GF-D8 (cell line): ENCODE data around the gene KCNN3.

Source experiments
- DNase-seq: peaks from one replicate; lab custom pipeline; 2025; lab: John Stamatoyannopoulos, UW

KCNN3 gene

GRCh38 chr1:154726896-154727753, 143.0 kb downstream of the KCNN3 start:
- DNase-seq: no peak

- no peak for DNase-seq
Measured at GRCh38 chr1:154726443-154726842, 143.6 kb downstream of the KCNN3 start.

- DNase-seq: no peak
Measured at GRCh38 chr1:154725865-154726264, 144.2 kb downstream of the KCNN3 start.

GRCh38 chr1:154720328-154721297, 149.5 kb downstream of the KCNN3 start:
- peak; percentile 78 for DNase-seq

GRCh38 chr1:154719586-154720327, 150.3 kb downstream of the KCNN3 start:
- DNase-seq: peak; percentile 11

- DNase-seq: no peak
Measured at GRCh38 chr1:154718566-154718965, 151.5 kb downstream of the KCNN3 start.

- DNase-seq: no peak
Measured at GRCh38 chr1:154717528-154717924, 152.6 kb downstream of the KCNN3 start.

- no peak for DNase-seq
Measured at GRCh38 chr1:154716614-154717527, 153.2 kb downstream of the KCNN3 start.

GRCh38 chr1:154716011-154716410, 154.1 kb downstream of the KCNN3 start:
- no peak for DNase-seq

- no peak for DNase-seq
Measured at GRCh38 chr1:154715385-154715784, 154.7 kb downstream of the KCNN3 start.

GRCh38 chr1:154714638-154715037, 155.4 kb downstream of the KCNN3 start:
- DNase-seq: peak; percentile 21

GRCh38 chr1:154714052-154714623, 155.9 kb downstream of the KCNN3 start:
- no peak for DNase-seq

- DNase-seq: no peak
Measured at GRCh38 chr1:154713005-154713404, 157.1 kb downstream of the KCNN3 start.

- DNase-seq: no peak
Measured at GRCh38 chr1:154712166-154712810, 157.8 kb downstream of the KCNN3 start.

GRCh38 chr1:154711416-154711815, 158.7 kb downstream of the KCNN3 start:
- no peak for DNase-seq

GRCh38 chr1:154710106-154710505, 160.0 kb downstream of the KCNN3 start:
- no peak for DNase-seq

GRCh38 chr1:154707901-154708463, 162.1 kb downstream of the KCNN3 start:
- DNase-seq: no peak

GRCh38 chr1:154706851-154707250, 163.2 kb downstream of the KCNN3 start:
- no peak for DNase-seq

- DNase-seq: no peak
Measured at GRCh38 chr1:154705544-154705943, 164.5 kb downstream of the KCNN3 start.

GRCh38 chr1:154703170-154703569, 166.9 kb downstream of the KCNN3 start:
- DNase-seq: no peak
